Osteoblast (primary cell): ENCODE measurements around the gene SCAMP2. TPM values are rescaled to one million over a fixed set of nuclear protein-coding genes. Genes with fewer than 3 reads are reported as not detected.

ENCODE experiments used
- DNase-seq: peaks from one replicate; pipeline ENCODE4 v3.0.0; 2011; ENCODE audit warnings: low spot score, mixed read lengths; ENCODE audit not compliant: insufficient read length; ENCODE audit errors: missing footprints
- H2AFZ ChIP-seq: 2 replicates; pipeline ENCODE4 v1.6.0; 2011; ENCODE audit warnings: mild to moderate bottlenecking, low read length
- H3K27ac ChIP-seq: 2 replicates; pipeline ENCODE4 v1.5.1; 2011; ENCODE audit warnings: mild to moderate bottlenecking, low read depth, low read length, moderate library complexity
- H3K27me3 ChIP-seq: 2 replicates; pipeline ENCODE4 v1.6.0; 2012; ENCODE audit warnings: mild to moderate bottlenecking, control low read depth, inconsistent platforms, low read length, moderate library complexity; ENCODE audit not compliant: insufficient read depth
- H3K36me3 ChIP-seq: 2 replicates; pipeline ENCODE4 v1.5.1; 2011; ENCODE audit warnings: mild to moderate bottlenecking, low read length, control low read depth, moderate library complexity; ENCODE audit not compliant: insufficient read depth
- H3K4me1 ChIP-seq: 2 replicates; pipeline ENCODE4 v1.5.1; 2011; ENCODE audit warnings: mild to moderate bottlenecking, low read length, control low read depth, moderate library complexity; ENCODE audit not compliant: insufficient read depth
- H3K4me2 ChIP-seq: 2 replicates; pipeline ENCODE4 v1.6.0; 2011; ENCODE audit warnings: mild to moderate bottlenecking, low read length; ENCODE audit not compliant: insufficient read depth
- H3K4me3 ChIP-seq: fragments of 200-600 bp; sonication (generic); 3 replicates; pipeline ENCODE4 v1.5.1; 2012; ENCODE audit warnings: mild to moderate bottlenecking, low read length, inconsistent platforms; ENCODE audit not compliant: insufficient read depth
- H3K79me2 ChIP-seq: 2 replicates; pipeline ENCODE4 v1.6.0; 2012; ENCODE audit warnings: mild to moderate bottlenecking, low read length, control low read depth, inconsistent platforms; ENCODE audit not compliant: insufficient read depth
- H3K9me3 ChIP-seq: 2 replicates; pipeline ENCODE4 v1.5.1; 2011; ENCODE audit warnings: low read depth, low read length, control low read depth
- H4K20me1 ChIP-seq: 2 replicates; pipeline ENCODE4 v1.6.0; 2012; ENCODE audit warnings: mild to moderate bottlenecking, low read length, control low read depth; ENCODE audit not compliant: insufficient read depth
- total RNA-seq: library from RNA; depleted of rRNA; stranded (reverse); fragments of >200 nt; gene quantifications from 2 replicates; pipeline ENCODE4 v1.2.3, GENCODE V29; 2012
- TF ChIP-seq, protein P1 (sequence below): IDR thresholded peaks from 2 replicates; pipeline ENCODE4 v1.5.1; 2011; ENCODE audit warnings: mild to moderate bottlenecking, low read depth, low read length, moderate library complexity; ENCODE audit errors: extremely low read depth

SCAMP2 gene
- total RNA-seq, 1 donor, result 23.9 TPM

DNA sequence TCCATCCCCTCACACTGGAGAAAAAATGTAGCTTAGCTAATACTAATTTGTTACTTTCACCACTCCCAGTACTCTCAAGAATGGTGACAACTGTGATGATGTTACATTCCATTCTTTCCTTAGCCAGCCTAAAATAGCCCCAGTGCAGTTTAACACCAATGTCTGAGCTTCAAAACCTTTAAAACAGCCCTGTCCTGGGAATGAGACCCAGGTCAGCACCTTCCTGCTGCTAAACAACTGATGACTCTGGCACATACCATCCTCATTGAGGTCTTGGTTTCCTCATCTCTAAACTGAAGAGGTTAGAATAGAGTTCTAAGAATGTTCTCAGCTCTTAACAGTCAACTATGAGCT, 3.8 kb downstream of the SCAMP2 start:
- no peak overlapping the region for H2AFZ ChIP-seq
- H4K20me1 ChIP-seq, result peaks cover 61% of the 10 kb centered on the region
- no peaks in the 10 kb centered on the region for H3K27me3 ChIP-seq
- H3K4me1 ChIP-seq, result peaks cover 20% of the 10 kb centered on the region
- no peak overlapping the region for H3K4me3 ChIP-seq
- H3K79me2 ChIP-seq, result peaks cover 79% of the 10 kb centered on the region
- TF ChIP-seq, protein P1, sequence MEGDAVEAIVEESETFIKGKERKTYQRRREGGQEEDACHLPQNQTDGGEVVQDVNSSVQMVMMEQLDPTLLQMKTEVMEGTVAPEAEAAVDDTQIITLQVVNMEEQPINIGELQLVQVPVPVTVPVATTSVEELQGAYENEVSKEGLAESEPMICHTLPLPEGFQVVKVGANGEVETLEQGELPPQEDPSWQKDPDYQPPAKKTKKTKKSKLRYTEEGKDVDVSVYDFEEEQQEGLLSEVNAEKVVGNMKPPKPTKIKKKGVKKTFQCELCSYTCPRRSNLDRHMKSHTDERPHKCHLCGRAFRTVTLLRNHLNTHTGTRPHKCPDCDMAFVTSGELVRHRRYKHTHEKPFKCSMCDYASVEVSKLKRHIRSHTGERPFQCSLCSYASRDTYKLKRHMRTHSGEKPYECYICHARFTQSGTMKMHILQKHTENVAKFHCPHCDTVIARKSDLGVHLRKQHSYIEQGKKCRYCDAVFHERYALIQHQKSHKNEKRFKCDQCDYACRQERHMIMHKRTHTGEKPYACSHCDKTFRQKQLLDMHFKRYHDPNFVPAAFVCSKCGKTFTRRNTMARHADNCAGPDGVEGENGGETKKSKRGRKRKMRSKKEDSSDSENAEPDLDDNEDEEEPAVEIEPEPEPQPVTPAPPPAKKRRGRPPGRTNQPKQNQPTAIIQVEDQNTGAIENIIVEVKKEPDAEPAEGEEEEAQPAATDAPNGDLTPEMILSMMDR, result no peak
- H3K4me2 ChIP-seq, result no peak overlapping the region
- no peak for DNase-seq
- no peaks in the 10 kb centered on the region for H3K9me3 ChIP-seq
- H3K36me3 ChIP-seq, result peaks cover 5% of the 10 kb centered on the region
- H3K27ac ChIP-seq, result no peak overlapping the region

DNA sequence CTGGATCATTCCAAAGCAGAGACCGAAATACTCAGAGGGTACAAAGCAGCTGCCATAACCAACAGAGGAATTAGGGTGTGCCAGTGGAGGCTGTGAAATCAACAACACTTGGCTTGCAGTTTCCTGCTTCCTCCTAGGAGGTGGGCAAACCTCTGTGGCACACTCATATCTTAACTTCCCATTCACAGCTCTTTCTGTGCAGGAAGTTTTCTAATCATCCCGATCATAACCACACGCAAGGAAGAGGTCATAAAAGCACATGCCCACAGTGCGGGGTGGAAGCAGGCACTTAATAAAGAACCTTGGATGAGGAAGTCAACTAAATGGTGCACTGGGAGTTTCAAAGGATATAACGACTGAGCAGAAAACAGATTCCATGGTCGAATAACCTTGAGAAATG, 5.1 kb downstream of the SCAMP2 start:
- Histone ChIP-seq H3K4me3 (no peak overlapping the region), H3K36me3 (peaks cover 5% of the 10 kb centered on the region), H3K79me2 (peaks cover 86% of the 10 kb centered on the region), H2AFZ (no peak overlapping the region), H3K4me1 (peaks cover 26% of the 10 kb centered on the region), H3K27ac (no peak overlapping the region), H4K20me1 (peaks cover 69% of the 10 kb centered on the region), H3K9me3 (no peaks in the 10 kb centered on the region), H3K4me2 (no peak overlapping the region), H3K27me3 (no peaks in the 10 kb centered on the region)
- DNase-seq, result no peak
- TF ChIP-seq, protein P1, result no peak

DNA sequence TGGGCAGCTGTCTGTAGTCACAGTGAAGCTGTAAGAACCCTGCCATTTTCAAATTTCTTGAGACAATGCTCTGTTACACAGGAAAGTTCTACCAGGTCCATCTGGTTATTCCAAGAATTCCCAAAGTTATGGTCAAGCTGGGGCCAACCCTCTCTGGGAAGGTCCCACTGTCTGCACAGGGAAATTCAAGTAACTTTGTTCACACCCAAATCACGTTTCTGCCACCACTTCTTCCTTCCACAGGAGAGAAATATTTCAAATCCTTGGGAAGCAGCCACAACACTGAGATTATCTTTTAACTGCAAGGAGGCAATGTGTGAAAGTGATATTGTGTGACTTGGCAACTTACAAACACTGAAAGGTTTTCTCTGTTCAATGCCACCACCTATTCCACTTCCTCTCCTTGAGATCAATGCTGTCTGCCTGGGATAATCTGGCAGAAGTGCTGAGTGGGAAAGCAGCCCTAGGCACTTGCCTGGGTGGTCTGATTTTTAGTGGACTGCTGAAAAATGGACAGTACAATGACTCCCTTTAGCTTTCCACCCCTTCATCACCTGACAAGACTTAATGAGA, 5.6 kb downstream of the SCAMP2 start:
- no peaks in the 10 kb centered on the region for H3K9me3 ChIP-seq
- DNase-seq, result no peak
- no peak overlapping the region for H3K27ac ChIP-seq
- peaks cover 5% of the 10 kb centered on the region for H3K36me3 ChIP-seq
- H3K4me1 ChIP-seq, result peaks cover 24% of the 10 kb centered on the region
- H2AFZ ChIP-seq, result no peak overlapping the region
- H3K4me3 ChIP-seq, result no peak overlapping the region
- H3K4me2 ChIP-seq, result no peak overlapping the region
- no peaks in the 10 kb centered on the region for H3K27me3 ChIP-seq
- TF ChIP-seq, protein P1, result no peak
- peaks cover 83% of the 10 kb centered on the region for H3K79me2 ChIP-seq
- peaks cover 66% of the 10 kb centered on the region for H4K20me1 ChIP-seq

DNA sequence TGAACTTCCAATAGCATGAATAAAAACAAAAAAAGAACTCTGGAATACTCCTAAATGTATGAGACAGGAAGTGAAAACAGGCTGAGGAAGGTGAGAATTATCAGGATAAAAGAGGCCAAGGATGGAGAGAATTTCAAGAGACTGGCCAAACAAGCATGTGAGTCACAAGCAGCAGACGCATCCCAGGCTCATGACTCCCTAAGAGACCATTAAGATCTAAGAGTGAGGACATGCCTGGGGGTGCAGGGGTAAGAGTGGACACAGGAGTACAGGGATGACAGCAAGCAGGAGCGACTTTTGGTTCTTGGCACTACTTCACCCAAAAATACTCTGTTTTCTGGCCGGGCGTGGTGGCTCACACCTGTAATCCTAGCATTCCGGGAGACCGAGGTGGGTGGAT, 7.1 kb downstream of the SCAMP2 start:
- Histone ChIP-seq H3K4me2 (peak overlapping the region; percentile 7), H3K27ac (peak overlapping the region; percentile 53), H4K20me1 (peaks cover 60% of the 10 kb centered on the region)

More for the DNA sequence above, 7.1 kb downstream of the SCAMP2 start:
- peak; percentile 94 for DNase-seq
- Histone ChIP-seq H2AFZ (no peak overlapping the region), H3K79me2 (peaks cover 80% of the 10 kb centered on the region), H3K36me3 (peaks cover 5% of the 10 kb centered on the region), H3K4me1 (peaks cover 20% of the 10 kb centered on the region), H3K4me3 (no peak overlapping the region), H3K9me3 (no peaks in the 10 kb centered on the region), H3K27me3 (no peaks in the 10 kb centered on the region)
- TF ChIP-seq, protein P1, result no peak
